Germinal center (tissue), 1 donor: ENCODE results near the gene C20orf96.

ENCODE experiments used
- DNase-seq: peaks from one replicate; pipeline ENCODE4 v3.0.0; 2012; ENCODE audit warnings: mixed read lengths, low spot score

Gene C20orf96

DNA sequence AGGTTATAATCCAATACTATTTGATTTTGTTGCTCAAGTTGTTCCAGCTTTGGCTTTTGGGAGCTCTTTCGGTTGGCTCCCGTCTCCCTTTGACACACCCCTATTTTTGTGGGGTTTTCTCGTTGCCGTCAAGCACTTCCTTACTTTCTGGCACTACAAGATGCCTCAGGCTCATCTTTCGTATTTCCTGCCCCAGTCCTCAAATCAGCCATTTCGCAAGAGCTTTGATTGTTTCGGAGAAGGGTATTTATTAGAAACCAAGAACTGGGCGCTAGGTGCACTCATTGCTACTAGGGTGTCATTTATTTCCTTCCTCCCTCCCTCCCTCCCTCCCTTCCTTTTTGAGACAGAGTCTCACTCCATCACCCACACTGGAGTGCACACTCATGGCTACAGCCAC is 21.5 kb upstream of the C20orf96 start:
- no peak for DNase-seq

GRCh38 chr20:311609-312008 is 21.1 kb upstream of the C20orf96 start:
- no peak for DNase-seq

DNA sequence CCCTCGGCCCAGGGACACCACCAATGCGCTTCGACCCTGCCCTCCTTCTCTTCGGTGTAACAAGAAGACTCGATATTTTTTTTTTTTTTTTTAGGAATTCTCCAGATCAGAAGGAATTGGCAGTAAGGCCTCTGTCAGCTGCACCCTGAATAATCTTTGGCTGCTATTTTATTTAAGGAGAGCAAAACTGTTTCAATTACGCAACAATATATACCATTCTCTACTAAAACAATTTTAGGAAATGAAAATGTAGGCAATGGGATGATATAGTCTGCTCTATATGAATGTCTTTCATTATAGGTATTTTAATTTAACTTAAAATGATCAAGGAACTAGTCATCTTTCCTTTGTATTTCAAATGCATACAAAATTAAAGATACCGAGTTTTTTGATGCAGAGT is 20.1 kb upstream of the C20orf96 start:
- no peak for DNase-seq

- DNase-seq, result peak; percentile 98
Measured at GRCh38 chr20:309841-310644, 19.5 kb upstream of the C20orf96 start.

DNA sequence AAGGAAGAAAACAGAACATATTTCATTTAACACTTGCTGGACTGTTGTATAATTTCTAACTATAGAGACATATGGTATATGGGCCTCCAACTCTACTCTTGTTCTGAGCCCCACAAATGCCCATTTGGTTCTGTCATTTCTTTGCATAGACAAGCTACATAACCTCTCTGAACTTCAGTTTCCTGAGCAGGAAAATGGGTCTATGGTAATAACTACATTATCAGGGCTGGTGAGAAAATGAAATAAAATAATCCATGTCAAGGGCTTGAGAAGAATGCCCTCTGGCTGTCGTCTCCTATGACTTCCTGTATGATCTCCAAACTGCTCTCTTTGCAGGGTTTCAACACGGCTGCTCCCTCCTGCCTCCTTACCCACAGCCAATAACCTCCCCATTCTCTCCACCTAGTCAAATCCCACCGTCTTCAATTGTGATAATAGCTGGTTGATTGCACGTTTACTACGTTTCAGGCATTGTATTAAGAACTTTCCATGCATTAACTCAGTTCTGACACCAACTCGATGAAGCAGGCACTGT is 18.8 kb upstream of the C20orf96 start:
- no peak for DNase-seq

- no peak for DNase-seq
Measured at GRCh38 chr20:308427-309038, 18.0 kb upstream of the C20orf96 start.

GRCh38 chr20:305745-306144 is 15.2 kb upstream of the C20orf96 start:
- no peak for DNase-seq

DNA sequence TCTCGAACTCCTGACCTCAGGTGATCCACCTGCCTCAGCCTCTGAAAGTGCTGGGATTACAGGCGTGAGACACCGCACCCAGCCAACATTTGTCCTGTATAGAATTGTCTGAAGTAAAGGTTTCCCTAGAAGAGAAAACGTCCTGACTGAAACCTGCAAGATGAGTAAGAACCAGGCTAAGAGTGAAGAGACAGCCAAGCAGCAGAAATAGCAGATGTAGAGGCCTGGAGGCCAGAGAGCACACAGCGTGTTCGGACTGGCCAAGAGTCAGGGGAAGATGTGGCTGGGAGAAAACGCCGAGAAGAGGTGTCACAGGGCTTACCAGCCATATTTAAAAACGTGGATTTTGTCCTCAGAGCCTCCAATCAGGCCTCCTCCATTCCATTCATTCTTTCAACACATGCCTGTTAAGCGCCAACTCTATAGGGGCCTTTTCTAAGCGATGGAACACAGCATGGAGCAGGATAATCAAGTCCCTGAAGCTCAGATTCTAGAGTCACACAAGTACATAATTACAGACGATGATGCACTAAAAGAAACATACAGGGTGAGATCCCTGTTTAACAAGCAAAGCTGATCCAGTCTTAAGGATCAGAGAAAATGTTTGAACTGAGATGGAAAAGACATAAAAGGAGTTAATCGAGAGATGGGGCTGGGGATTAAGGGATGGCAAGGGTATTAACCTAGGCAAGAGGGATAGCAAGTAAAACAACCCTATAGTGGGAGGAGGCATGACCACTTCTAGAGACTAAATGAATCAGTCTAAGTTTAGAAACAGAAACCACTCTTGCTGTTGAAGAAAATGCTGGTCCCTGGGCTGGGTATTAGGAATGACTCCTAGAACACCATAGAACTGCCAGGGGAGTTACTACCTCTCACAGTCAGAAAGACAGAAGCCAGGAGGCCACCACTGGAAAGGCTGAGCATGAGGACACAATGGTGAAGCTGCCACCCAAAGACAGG is 11.6 kb upstream of the C20orf96 start:
- no peak for DNase-seq

- no peak for DNase-seq
Measured at GRCh38 chr20:300345-300990, 9.9 kb upstream of the C20orf96 start.

DNA sequence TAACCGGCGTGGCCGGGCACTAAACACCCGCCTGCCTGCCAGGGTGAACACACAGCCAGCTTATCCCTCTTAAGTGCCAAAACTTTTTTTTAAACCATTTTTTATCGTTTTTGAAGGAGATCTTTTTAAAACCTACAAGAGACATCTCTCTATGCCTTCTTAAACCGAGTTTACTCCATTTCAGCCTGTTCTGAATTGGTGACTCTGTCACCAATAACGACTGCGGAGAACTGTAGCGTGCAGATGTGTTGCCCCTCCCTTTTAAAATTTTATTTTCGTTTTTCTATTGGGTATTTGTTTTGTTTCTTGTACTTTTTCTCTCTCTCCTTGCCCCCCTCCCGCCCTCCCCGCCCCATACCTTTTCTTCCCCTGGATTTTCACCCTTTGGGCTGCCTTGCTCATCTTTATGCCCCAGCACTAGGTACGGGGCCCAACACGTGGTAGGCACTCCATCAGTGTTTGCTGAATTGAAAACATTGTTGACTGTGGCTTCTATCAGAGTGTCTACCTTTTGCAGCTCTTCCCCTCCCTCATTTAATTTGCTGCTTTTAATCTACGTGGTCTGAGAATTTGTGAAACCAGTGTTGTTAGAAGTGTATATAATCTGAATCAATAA is 8.3 kb upstream of the C20orf96 start:
- no peak for DNase-seq

DNA sequence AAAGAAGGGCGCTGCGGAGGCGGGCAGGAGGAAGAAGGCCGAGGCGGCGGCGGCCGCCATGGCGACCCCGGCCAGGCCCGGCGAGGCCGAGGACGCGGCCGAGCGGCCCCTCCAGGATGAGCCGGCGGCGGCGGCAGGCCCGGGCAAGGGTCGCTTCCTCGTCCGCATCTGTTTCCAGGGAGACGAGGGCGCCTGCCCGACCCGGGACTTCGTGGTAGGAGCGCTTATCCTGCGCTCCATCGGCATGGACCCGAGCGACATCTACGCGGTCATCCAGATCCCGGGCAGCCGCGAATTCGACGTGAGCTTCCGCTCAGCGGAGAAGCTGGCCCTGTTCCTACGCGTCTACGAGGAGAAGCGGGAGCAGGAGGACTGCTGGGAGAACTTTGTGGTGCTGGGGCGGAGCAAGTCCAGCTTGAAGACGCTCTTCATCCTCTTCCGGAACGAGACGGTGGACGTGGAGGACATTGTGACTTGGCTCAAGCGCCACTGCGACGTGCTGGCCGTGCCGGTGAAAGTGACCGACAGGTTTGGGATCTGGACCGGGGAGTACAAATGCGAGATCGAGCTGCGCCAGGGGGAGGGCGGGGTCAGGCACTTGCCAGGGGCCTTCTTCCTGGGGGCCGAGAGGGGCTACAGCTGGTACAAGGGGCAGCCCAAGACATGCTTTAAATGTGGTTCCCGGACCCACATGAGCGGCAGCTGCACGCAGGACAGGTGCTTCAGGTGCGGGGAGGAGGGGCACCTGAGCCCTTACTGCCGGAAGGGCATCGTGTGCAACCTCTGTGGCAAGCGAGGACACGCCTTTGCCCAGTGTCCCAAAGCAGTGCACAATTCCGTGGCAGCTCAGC is 7.6 kb upstream of the C20orf96 start:
- DNase-seq, result peak; percentile 51

DNA sequence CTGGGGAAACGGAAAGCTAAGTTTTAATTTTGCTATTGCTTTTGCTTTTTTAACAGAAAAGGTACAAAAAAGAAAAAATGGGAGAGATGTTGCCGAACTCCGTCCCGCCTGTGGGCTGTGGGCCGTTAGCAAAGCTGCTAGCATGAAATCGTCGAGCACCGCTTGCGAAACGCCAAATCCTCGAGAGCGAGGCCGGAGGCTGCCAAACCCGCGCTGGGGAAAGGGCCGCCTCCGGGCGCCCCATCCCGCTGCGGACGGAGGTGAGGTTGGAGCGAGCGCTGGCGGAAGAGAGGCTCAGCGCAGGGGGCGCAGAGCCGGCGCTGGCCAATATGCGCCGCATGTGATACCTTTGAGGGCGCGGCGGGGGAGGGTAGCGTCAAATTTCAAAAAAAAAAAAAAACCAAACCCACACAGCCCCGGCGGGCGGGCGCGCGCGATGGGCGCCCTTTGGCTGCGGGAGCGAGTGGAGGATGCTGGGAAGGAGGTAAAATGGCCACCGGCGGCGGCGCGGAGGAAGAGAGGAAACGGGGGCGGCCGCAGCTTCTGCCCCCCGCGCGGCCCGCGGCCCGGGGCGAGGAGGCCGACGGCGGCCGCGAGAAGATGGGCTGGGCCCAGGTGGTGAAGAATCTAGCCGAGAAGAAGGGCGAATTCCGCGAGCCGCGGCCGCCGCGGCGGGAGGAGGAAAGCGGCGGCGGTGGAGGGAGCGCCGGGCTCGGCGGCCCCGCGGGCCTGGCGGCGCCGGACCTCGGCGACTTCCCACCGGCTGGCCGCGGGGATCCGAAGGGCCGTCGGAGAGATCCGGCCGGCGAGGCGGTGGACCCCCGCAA is 6.8 kb upstream of the C20orf96 start, which contains the start of gene ZCCHC3:
ZCCHC3 (plus strand) TSS at position 473 of the 827 bp plus-strand sequence; CDS start at position 490, 17 bp downstream.
- DNase-seq, result peak; percentile 85

GRCh38 chr20:295804-296203 is 5.3 kb upstream of the C20orf96 start:
- DNase-seq, result no peak

- DNase-seq, result no peak
Measured at GRCh38 chr20:294602-295001, 4.1 kb upstream of the C20orf96 start.

GRCh38 chr20:289693-290083 is 862 bp downstream of the C20orf96 start:
- no peak for DNase-seq

- DNase-seq, result no peak
Measured at GRCh38 chr20:288956-289692, 1.4 kb downstream of the C20orf96 start.

DNA sequence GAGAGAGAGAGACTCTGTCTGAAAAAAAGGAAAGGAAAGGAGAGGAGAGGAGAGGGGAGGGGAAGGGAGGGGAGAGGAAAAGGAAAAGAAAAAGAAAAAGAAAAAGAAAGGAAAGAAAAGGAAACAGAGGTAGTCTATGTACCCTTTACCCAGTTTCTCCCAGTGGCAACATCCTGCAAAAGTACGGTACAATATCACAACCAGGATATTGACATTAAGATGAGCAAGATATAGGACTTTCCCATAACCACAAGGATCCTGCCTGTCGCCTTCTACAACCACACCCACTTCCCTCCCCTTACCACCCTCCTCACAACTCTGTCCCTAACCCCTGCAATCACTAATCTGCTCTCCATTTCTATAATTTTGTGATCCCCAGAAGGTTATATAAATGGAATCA is 4.0 kb downstream of the C20orf96 start:
- no peak for DNase-seq

GRCh38 chr20:284172-284571 is 6.4 kb downstream of the C20orf96 start:
- no peak for DNase-seq
